Measurements from ENCODE around the gene SKAP1. TPM values are rescaled to one million over a fixed set of nuclear protein-coding genes. Genes with fewer than 3 reads are reported as not detected.
A peak's percentile ranks its signal among the peaks of the same experiment; 100 is the strongest.

SKAP1 gene
- polyA plus RNA-seq, 3 donors = 0.13 to 1.0 (median 0.52) TPM

DNA sequence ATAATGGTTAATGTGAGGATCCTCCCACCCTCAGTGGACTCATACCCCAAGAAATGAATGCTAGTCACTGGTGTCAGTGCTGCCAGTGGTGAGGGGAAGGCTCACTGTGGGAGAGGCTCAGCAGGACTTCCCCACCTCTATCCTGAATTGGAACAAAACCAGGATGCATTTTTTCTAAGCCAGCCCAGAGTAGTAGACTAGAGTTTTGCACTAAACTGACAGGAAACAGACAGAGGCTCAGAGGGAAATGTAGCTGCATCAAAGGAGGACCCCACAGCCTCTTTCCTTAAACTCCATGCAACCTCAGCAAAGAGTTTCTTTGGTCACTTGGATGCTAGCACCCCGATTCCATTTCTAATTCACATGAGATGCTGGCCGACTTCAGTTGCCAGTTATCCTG is 10.7 kb upstream of the SKAP1 start:
- Mint-ChIP-seq H3K36me3 (no peaks in the 10 kb centered on the region), H3K4me1 (peaks cover 17% of the 10 kb centered on the region), H3K4me3 (peak overlapping the region in 1 of 2 donors; percentile 11), H3K27me3 (ENCODE audit: low read depth in 3 of 3) (peaks cover 25 to 45% (median 33%) of the 10 kb centered on the region in 3 donors), H3K27ac (no peak overlapping the region), H3K9me3 (peaks cover 1 to 6% (median 3%) of the 10 kb centered on the region in 7 donors)
- H3K9ac ChIP-seq (ENCODE audit: insufficient read depth, low read length, poor library complexity, severe bottlenecking) = no peak overlapping the region
- no peaks in the 10 kb centered on the region for H3K9me3 ChIP-seq (replicated peaks in 1 of 2; ENCODE audit: control insufficient read depth in 1 of 2, insufficient read depth in 1 of 2, low read length in 2 of 2)
- H3K4me2 ChIP-seq (replicated peaks; ENCODE audit: extremely low read depth, low read length, poor library complexity, severe bottlenecking) = no peak overlapping the region
- peaks cover 6 to 7% of the 10 kb centered on the region in 2 donors for H3K4me1 ChIP-seq (ENCODE audit: control insufficient read depth in 1 of 2, insufficient read depth in 2 of 2, low read length in 2 of 2)
- no peak overlapping the region for H3K4me3 ChIP-seq (replicated peaks in 1 of 3; ENCODE audit: low read depth in 2 of 3, low read length in 3 of 3)
- no peak overlapping the region for H2AFZ ChIP-seq (ENCODE audit: insufficient read depth, low read depth, low read length, poor library complexity, severe bottlenecking)
- H3K36me3 ChIP-seq (replicated peaks in 1 of 2; ENCODE audit: control insufficient read depth in 1 of 2, insufficient read depth in 2 of 2, low read length in 2 of 2) = no peaks in the 10 kb centered on the region
- no peak overlapping the region for H3K27ac ChIP-seq (ENCODE audit: low read depth in 1 of 2, low read length in 2 of 2)
- H3K79me2 ChIP-seq (ENCODE audit: insufficient read depth, low read length) = no peaks in the 10 kb centered on the region
- H4K20me1 ChIP-seq (ENCODE audit: insufficient read depth, low read length) = no peaks in the 10 kb centered on the region
- TF ChIP-seq, protein P1, sequence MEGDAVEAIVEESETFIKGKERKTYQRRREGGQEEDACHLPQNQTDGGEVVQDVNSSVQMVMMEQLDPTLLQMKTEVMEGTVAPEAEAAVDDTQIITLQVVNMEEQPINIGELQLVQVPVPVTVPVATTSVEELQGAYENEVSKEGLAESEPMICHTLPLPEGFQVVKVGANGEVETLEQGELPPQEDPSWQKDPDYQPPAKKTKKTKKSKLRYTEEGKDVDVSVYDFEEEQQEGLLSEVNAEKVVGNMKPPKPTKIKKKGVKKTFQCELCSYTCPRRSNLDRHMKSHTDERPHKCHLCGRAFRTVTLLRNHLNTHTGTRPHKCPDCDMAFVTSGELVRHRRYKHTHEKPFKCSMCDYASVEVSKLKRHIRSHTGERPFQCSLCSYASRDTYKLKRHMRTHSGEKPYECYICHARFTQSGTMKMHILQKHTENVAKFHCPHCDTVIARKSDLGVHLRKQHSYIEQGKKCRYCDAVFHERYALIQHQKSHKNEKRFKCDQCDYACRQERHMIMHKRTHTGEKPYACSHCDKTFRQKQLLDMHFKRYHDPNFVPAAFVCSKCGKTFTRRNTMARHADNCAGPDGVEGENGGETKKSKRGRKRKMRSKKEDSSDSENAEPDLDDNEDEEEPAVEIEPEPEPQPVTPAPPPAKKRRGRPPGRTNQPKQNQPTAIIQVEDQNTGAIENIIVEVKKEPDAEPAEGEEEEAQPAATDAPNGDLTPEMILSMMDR (IDR thresholded peaks at IDR 0.05) = no peak
- 50% methylated on average over 1 of the region's 2 CpGs for WGBS (ENCODE audit: insufficient coverage)
- DNase-seq = no peak
- intact Hi-C loops (cut with micrococcal nuclease) = no loop called here
- peaks cover 24 to 34% of the 10 kb centered on the region in 2 donors for H3K27me3 ChIP-seq (ENCODE audit: control insufficient read depth in 2 of 2, insufficient read depth in 2 of 2, low read length in 2 of 2)

DNA sequence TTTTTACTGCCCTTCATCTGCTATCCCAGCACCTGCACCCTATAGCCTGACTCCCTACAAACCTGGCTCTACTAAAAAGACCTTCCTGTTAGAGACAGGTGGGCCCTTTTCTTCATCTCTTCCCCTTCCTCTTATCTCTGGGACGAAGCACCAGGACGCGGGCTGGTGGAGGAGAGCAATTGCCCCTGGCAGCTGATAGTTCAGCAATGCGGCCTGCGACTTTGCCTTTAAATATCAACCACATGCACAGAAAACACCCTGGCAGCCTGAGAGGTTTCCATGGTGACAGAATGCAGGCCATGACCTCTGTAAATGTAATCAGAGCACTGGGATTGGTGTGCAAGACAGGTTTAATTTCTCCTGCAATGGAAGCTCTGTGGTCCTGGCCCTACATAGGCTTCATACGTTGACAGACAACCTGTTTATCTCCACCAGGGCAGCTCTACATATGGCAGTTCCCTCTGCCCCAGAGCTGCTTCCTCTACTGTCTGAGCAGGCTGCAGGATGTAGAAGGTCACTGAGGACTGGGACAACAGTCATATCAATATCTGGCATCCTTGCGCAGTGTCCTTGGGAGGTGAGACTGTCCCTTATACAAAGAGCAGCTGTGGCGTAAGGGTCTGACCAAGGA is 10.0 kb upstream of the SKAP1 start:
- WGBS (ENCODE audit: insufficient coverage) = 71% methylated on average over 4 of the region's 8 CpGs
- Histone ChIP-seq H3K36me3 (replicated peaks in 1 of 2; ENCODE audit: control insufficient read depth in 1 of 2, insufficient read depth in 2 of 2, low read length in 2 of 2) (no peaks in the 10 kb centered on the region), H3K79me2 (ENCODE audit: insufficient read depth, low read length) (no peaks in the 10 kb centered on the region), H3K9ac (ENCODE audit: insufficient read depth, low read length, poor library complexity, severe bottlenecking) (no peak overlapping the region), H3K4me3 (replicated peaks in 1 of 3; ENCODE audit: low read depth in 2 of 3, low read length in 3 of 3) (no peak overlapping the region), H3K27me3 (ENCODE audit: control insufficient read depth in 2 of 2, insufficient read depth in 2 of 2, low read length in 2 of 2) (peaks cover 28 to 34% of the 10 kb centered on the region in 2 donors), H3K4me2 (replicated peaks; ENCODE audit: extremely low read depth, low read length, poor library complexity, severe bottlenecking) (no peak overlapping the region), H2AFZ (ENCODE audit: insufficient read depth, low read depth, low read length, poor library complexity, severe bottlenecking) (no peak overlapping the region), H3K4me1 (ENCODE audit: control insufficient read depth in 1 of 2, insufficient read depth in 2 of 2, low read length in 2 of 2) (peaks cover 6 to 7% of the 10 kb centered on the region in 2 donors), H3K9me3 (replicated peaks in 1 of 2; ENCODE audit: control insufficient read depth in 1 of 2, insufficient read depth in 1 of 2, low read length in 2 of 2) (no peaks in the 10 kb centered on the region), H4K20me1 (ENCODE audit: insufficient read depth, low read length) (no peaks in the 10 kb centered on the region), H3K27ac (ENCODE audit: low read depth in 1 of 2, low read length in 2 of 2) (no peak overlapping the region)
- Mint-ChIP-seq H3K27ac (no peak overlapping the region), H3K4me1 (peaks cover 17% of the 10 kb centered on the region), H3K36me3 (no peaks in the 10 kb centered on the region), H3K27me3 (ENCODE audit: low read depth in 3 of 3) (peaks cover 19 to 49% (median 38%) of the 10 kb centered on the region in 3 donors), H3K9me3 (peaks cover 1 to 6% (median 3%) of the 10 kb centered on the region in 7 donors), H3K4me3 (peak overlapping the region in 1 of 2 donors; percentile 8)
- intact Hi-C loops (cut with micrococcal nuclease) = no loop called here
- TF ChIP-seq, protein P1 (IDR thresholded peaks at IDR 0.05) = no peak
- no peak for DNase-seq
